ENCODE measurements around the gene LGR5.
"Not testable (repeated sequence)": the region's sequence is repeated elsewhere in the genome, so short reads cannot be mapped to it uniquely, and the experiment has no call there.

LGR5 gene

DNA sequence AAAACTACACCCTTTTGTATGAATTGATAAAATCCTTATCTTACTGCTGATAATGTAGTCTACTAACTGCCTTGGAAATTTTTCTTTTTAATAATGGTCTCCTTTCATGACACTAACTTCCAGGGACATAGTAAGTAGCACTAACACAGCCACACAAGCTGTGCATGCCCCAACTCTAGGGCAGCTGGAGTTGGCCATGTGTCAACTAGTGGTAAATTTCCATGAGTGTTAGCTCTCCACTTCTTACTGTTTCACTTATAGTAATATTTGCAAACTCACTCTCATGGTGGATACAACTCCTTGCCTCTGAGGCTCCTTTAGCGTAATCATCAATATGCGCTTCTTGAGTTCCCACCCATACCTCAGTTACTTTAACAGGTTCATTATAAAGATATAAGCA, 38.0 kb downstream of the LGR5 start:
- TF ChIP-seq, protein P1, sequence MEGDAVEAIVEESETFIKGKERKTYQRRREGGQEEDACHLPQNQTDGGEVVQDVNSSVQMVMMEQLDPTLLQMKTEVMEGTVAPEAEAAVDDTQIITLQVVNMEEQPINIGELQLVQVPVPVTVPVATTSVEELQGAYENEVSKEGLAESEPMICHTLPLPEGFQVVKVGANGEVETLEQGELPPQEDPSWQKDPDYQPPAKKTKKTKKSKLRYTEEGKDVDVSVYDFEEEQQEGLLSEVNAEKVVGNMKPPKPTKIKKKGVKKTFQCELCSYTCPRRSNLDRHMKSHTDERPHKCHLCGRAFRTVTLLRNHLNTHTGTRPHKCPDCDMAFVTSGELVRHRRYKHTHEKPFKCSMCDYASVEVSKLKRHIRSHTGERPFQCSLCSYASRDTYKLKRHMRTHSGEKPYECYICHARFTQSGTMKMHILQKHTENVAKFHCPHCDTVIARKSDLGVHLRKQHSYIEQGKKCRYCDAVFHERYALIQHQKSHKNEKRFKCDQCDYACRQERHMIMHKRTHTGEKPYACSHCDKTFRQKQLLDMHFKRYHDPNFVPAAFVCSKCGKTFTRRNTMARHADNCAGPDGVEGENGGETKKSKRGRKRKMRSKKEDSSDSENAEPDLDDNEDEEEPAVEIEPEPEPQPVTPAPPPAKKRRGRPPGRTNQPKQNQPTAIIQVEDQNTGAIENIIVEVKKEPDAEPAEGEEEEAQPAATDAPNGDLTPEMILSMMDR (conservative IDR thresholded peaks at IDR 0.05): no peak
- H3K27ac ChIP-seq: no peak overlapping the region

DNA sequence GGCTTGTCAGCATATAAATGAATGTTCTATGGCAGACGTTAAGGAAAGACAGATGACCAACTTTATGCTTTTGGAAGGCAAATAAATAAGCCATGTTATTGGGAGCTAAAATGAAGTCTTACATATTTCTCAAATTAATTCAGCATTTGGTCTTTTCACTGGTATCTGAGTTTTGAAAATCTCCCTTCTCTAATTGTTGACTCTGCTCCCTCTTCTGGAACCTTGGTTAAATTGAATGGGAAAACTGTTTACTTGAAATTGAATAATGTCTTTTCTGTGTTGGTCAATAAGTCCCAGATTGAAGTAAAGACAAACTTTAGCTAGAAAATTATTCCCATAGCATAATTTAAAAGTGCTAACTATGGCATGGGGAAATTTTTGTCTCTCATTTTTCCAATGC, 38.7 kb downstream of the LGR5 start:
- TF ChIP-seq, protein P1 (conservative IDR thresholded peaks at IDR 0.05): peak; percentile 46
- no peak overlapping the region for H3K27ac ChIP-seq

DNA sequence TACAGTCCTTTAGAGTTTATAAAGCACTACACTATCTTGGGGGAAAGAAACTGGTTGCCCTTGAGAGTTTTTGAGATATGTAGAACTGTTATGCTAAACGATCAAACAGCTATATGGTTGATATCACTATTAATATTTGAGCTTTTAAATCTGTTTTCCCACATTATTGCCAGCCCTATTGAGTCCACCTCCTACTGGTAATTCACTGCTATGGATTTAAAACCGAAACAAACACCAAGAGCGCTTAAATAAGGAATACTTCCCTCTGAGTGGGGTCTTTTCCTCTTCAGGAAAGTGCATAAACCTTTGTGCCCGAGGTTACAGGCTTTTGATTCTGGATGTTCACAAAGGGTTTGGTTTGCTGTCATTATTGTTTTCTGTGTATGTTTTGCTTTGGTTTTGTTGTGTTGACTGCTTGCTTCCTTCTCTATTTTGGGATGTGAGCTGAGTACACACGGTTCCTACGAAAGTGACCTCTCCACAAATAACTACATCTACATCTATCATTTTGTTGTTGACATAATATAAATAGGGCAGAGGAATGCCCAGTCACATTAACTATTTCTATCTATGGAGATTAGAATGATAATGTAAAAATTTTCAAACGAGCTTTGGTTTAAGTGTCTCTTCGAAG, 44.8 kb downstream of the LGR5 start:
- no peak overlapping the region for H3K27ac ChIP-seq
- TF ChIP-seq, protein P1 (conservative IDR thresholded peaks at IDR 0.05): no peak

DNA sequence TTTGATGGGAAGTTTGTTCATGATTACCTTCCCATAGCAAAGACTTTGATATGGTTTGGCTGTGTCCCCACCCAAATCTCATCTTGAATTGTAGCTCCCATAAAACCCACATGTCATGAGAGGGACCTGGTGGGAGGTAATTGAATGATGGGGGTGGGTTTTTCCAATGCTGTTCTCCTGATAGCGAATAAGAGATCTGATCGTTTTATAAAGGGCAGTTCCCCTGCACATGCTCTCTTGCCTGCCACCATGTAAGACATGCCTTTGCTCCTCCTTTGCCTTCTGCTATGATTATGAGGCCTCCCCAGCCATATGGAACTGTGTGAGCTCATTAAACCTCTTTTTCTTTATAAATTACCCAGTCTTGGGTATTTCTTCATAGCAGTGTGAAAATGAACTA, 51.2 kb downstream of the LGR5 start:
- H3K27ac ChIP-seq: not testable (repeated sequence)

DNA sequence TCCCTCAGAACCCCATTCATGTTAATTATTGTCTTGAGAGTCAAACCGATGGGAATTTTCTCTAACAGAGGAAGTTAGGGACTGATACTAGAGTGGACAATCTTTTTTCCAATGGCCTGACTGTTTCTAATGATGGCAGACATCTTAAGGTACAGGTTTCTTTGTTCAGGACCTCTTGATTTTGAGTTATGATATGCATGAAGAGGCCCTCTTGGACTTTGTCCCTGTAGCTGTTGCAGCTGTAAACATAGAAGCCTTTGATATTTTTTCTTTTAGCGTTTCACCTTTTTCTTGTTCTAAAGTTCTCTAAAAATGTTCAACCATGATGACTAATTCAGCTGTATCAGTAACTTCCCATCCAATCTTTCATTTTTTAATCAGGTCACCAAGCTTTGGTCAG, 53.0 kb downstream of the LGR5 start:
- TF ChIP-seq, protein P1 (conservative IDR thresholded peaks at IDR 0.05): no peak
- H3K27ac ChIP-seq: no peak overlapping the region

DNA sequence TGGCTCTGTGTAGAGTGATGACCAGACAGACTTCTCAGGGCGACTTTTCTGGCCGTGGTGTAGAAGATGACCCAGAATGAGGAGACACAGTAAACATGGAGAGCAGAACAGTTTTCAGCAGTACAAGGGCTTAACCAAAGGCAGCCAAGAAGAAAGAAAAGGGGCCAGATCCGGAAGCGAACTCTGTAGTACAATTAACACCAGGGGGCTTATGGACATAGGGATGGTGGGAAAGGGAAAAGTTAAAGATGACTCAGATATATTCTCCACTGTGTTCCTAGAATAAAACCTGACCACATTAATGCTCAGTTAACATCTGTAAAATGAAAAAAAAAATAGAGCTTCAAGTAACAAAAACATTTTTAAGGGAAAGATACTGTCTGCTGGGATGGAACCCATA, 60.2 kb downstream of the LGR5 start:
- H3K27ac ChIP-seq: no peak overlapping the region
- TF ChIP-seq, protein P1 (conservative IDR thresholded peaks at IDR 0.05): no peak

DNA sequence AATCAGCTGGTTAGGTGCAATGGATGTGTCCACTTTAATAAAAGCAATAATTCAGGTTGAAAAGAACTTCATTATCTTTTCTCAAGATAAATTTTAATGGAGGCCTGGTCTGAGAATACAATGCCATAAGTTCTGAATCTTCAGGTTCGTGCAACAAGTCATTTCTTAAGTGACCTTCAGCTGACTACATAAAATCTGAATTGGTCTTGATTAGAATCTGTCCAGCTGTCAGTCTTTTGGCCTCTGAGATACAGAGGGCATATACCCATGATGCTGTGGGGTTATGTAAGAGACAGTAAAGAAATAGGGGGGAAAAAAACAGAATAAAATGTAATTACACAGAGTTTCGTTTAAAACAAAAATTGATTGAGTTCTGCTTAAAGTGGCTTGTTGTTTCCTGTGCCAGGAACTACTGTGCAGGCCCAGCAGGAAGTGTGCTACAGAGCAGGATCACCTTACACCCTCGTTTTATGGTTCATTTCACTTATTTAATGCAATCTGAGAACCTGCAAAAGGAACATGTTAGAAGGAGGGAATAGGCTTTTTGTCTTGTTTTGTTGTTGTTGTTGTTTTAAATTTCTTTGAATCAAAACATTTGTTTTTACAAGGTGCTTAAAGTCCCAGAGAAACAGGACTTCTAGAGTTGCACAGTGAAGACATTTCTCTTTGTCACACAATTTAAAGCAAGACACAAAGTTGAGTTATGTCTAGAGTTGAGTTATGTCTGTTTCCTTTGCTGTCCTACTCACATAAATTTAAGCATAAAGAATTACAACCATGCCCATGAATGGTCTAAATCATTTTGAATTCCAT, 64.2 kb downstream of the LGR5 start:
- H3K27ac ChIP-seq: peak overlapping the region; percentile 28
- TF ChIP-seq, protein P1 (conservative IDR thresholded peaks at IDR 0.05): no peak

DNA sequence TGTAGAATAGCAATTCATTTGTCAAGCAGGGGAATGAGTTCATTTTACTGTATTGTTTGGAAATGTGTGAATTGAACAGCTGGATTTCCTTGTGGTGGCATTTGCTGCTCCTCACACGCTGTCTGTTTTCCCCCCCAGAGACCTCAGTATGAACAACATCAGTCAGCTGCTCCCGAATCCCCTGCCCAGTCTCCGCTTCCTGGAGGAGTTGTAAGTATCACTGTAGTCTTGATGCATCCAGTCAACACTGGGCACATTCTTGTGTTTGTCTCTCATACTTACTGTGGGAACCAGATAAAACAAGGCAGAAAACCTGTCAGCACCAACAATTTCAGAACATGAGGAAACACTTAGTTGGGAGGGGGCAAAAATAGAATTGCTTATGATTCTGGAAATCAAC, 64.9 kb downstream of the LGR5 start:
- TF ChIP-seq, protein P1 (conservative IDR thresholded peaks at IDR 0.05): no peak
- no peak overlapping the region for H3K27ac ChIP-seq

Measured in VCaP (cell line).